Liver (tissue), 9 donors: Measurements from ENCODE around the gene HAUS5. TPM values are rescaled to one million over a fixed set of nuclear protein-coding genes. Genes with fewer than 3 reads are reported as not detected.
A peak's percentile ranks its signal among the peaks of the same experiment; 100 is the strongest.

Experiments used
- DNase-seq: peaks from one replicate; pipeline ENCODE4 v3.0.0-alpha.2; 2017; ENCODE audit warnings: low spot score
- H3K27ac ChIP-seq, 2 donors: one replicate each; pipeline ENCODE4 v1.7.0; 2013; ENCODE audit warnings: inconsistent platforms in 2 of 2, low read length in 2 of 2, control low read depth in 1 of 2, low read depth in 1 of 2, mild to moderate bottlenecking in 1 of 2
- H3K27me3 ChIP-seq, 4 donors: one replicate each; pipeline versions ENCODE4 v1.6.1 to v1.7.0; 2013; ENCODE audit warnings: low read length in 3 of 4, inconsistent platforms in 1 of 4, mild to moderate bottlenecking in 1 of 4, moderate library complexity in 1 of 4; ENCODE audit not compliant: control insufficient read depth in 4 of 4, insufficient read depth in 4 of 4
- H3K36me3 ChIP-seq, 4 donors: one replicate each; pipeline versions ENCODE4 v1.6.1 to v1.7.0; 2013; ENCODE audit warnings: low read length in 3 of 4, mild to moderate bottlenecking in 3 of 4, low read depth in 1 of 4, moderate library complexity in 1 of 4; ENCODE audit not compliant: control insufficient read depth in 4 of 4, insufficient read depth in 3 of 4
- H3K4me1 ChIP-seq, 4 donors: one replicate each; pipeline versions ENCODE4 v1.6.1 to v1.7.0; 2013; ENCODE audit warnings: low read length in 3 of 4, mild to moderate bottlenecking in 3 of 4, moderate library complexity in 1 of 4; ENCODE audit not compliant: control insufficient read depth in 4 of 4, insufficient read depth in 4 of 4
- H3K4me3 ChIP-seq, 3 donors: one replicate each; pipeline versions ENCODE4 v1.6.1 to v1.7.0; 2013; ENCODE audit warnings: low read length in 3 of 3, control low read depth in 1 of 3, low read depth in 1 of 3, mild to moderate bottlenecking in 1 of 3
- H3K9ac ChIP-seq, 2 donors: one replicate each; pipeline ENCODE4 v1.7.0; 2013; ENCODE audit warnings: low read length in 2 of 2, mild to moderate bottlenecking in 2 of 2, moderate library complexity in 2 of 2, control low read depth in 1 of 2, low read depth in 1 of 2
- H3K9me3 ChIP-seq, 4 donors: one replicate each; pipeline versions ENCODE4 v1.6.1 to v1.7.0; 2013; ENCODE audit warnings: low read length in 3 of 4; ENCODE audit not compliant: control insufficient read depth in 4 of 4
- EGR1 ChIP-seq, 2 donors: IDR thresholded peaks; 2 replicates each; pipeline ENCODE4 v1.6.1; 2016 to 2018; ENCODE audit warnings: antibody characterized with exemption in 2 of 2, low read depth in 2 of 2
- FOXA1 ChIP-seq: IDR thresholded peaks from 2 replicates; pipeline ENCODE4 v1.6.1; 2016; ENCODE audit warnings: antibody characterized with exemption
- GABPA ChIP-seq, 2 donors: IDR thresholded peaks in 1 of 2; conservative IDR thresholded peaks in 1 of 2; 2 replicates each; pipeline ENCODE4 v1.6.1; 2016; ENCODE audit warnings: antibody characterized with exemption in 2 of 2, mild to moderate bottlenecking in 1 of 2, moderate library complexity in 1 of 2
- HNF4A ChIP-seq, 2 donors: conservative IDR thresholded peaks; 2 replicates each; pipeline ENCODE4 v1.6.1; 2016; ENCODE audit warnings: antibody characterized with exemption in 2 of 2, mild to moderate bottlenecking in 2 of 2
- HNF4G ChIP-seq: IDR thresholded peaks from 2 replicates; pipeline ENCODE4 v1.6.1; 2016; ENCODE audit warnings: antibody characterized with exemption
- JUND ChIP-seq, 2 donors: IDR thresholded peaks; 2 replicates each; pipeline ENCODE4 v1.6.1; 2016; ENCODE audit warnings: antibody characterized with exemption in 2 of 2
- RAD21 ChIP-seq, 2 donors: IDR thresholded peaks; 2 replicates each; pipeline ENCODE4 v1.6.1; 2016; ENCODE audit warnings: antibody characterized with exemption in 2 of 2, mild to moderate bottlenecking in 2 of 2
- RXRA ChIP-seq, 2 donors: IDR thresholded peaks; 2 replicates each; pipeline ENCODE4 v1.6.1; 2017 to 2018; ENCODE audit warnings: antibody characterized with exemption in 2 of 2, mild to moderate bottlenecking in 1 of 2
- SP1 ChIP-seq: IDR thresholded peaks from 2 replicates; pipeline ENCODE4 v1.6.1; 2018; ENCODE audit warnings: antibody characterized with exemption, mild to moderate bottlenecking
- TAF1 ChIP-seq: conservative IDR thresholded peaks from 2 replicates; pipeline ENCODE4 v1.6.1; 2016; ENCODE audit warnings: antibody characterized with exemption, mild to moderate bottlenecking
- YY1 ChIP-seq: IDR thresholded peaks from 2 replicates; pipeline ENCODE4 v1.6.1; 2016; ENCODE audit warnings: antibody characterized with exemption, mild to moderate bottlenecking
- WGBS: extraction: QIAGEN DNeasy Blood & Tissue Kit; methylation state at CpG from one replicate; pipeline ENCODE4 v1.1.7; 2013; 5-methylcytosine and 5-hydroxymethylcytosine counted together
- polyA plus RNA-seq, 2 donors: library from polyadenylated mRNA; stranded (reverse) in 1 of 2; unstranded in 1 of 2; fragments of 200-250 nt in 1 of 2; fragments of >200 nt in 1 of 2; fragmentation: Nextera tagmentation in 1 of 2; extraction: Ambion mirVana in 1 of 2; gene quantifications; one replicate each; pipeline versions ENCODE4 v1.2.1 to v1.2.3, GENCODE V29; 2013 to 2015
- total RNA-seq, 2 donors: library from RNA; depleted of rRNA; stranded (reverse); fragments of >200 nt; gene quantifications; one replicate each; pipeline ENCODE4 v1.2.3, GENCODE V29; 2014
- TF ChIP-seq, protein P1 (sequence below): fragments of 150-350 bp; IDR thresholded peaks from 2 replicates; pipeline ENCODE4 v1.5.1; 2017; ENCODE audit warnings: improper control_type of control experiment, low read depth, low read length; ENCODE audit not compliant: missing input control
- TF ChIP-seq, protein P2 (sequence below): IDR thresholded peaks from 2 replicates; pipeline ENCODE4 v1.6.1; 2016; ENCODE audit warnings: antibody characterized with exemption
- TF ChIP-seq, protein P3 (sequence below): IDR thresholded peaks from 2 replicates; pipeline ENCODE4 v1.6.1; 2016; ENCODE audit warnings: antibody characterized with exemption
- TF ChIP-seq, protein P4 (sequence below): IDR thresholded peaks from 2 replicates; pipeline ENCODE4 v1.6.1; 2016; ENCODE audit warnings: antibody characterized with exemption, mild to moderate bottlenecking
- TF ChIP-seq, protein P5 (sequence below): IDR thresholded peaks from 2 replicates; pipeline ENCODE4 v1.6.1; 2016; ENCODE audit warnings: antibody characterized with exemption
- donor health status: healthy.
- donor health status: healthy.
- donor health status: healthy.
- donor health status: healthy.
- donor health status: healthy.

Gene HAUS5
- total and polyA plus RNA-seq, 4 donors: 1.9 to 7.3 (median 2.3) TPM

DNA sequence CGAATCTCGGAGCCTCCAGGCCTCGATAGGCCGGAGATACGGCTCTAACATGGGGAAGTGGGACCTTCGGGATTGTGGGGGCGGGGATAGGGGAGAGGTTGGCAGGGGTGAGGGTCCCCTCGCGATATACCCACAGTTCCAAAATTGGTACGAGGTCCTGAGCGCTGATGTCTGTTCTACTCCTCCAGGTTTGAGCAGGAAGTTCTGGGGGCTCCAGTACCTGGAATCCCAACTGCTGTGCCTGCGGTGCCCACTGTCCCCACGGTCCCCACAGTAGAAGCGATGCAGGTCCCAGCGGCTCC, 16.7 kb downstream of the HAUS5 start:
- Histone ChIP-seq H3K9me3 (no peaks in the 10 kb centered on the region), H3K4me3 (peak overlapping the region; percentile 80 to 90 (median 85)), H3K36me3 (peaks cover 9 to 38% (median 26%) of the 10 kb centered on the region in 4 donors), H3K4me1 (peaks cover 0 to 17% (median 9%) of the 10 kb centered on the region in 4 donors), H3K9ac (peak overlapping the region; percentile 66 to 90), H3K27ac (peak overlapping the region; percentile 76 to 79), H3K27me3 (no peaks in the 10 kb centered on the region)
- TF ChIP-seq, protein P1, sequence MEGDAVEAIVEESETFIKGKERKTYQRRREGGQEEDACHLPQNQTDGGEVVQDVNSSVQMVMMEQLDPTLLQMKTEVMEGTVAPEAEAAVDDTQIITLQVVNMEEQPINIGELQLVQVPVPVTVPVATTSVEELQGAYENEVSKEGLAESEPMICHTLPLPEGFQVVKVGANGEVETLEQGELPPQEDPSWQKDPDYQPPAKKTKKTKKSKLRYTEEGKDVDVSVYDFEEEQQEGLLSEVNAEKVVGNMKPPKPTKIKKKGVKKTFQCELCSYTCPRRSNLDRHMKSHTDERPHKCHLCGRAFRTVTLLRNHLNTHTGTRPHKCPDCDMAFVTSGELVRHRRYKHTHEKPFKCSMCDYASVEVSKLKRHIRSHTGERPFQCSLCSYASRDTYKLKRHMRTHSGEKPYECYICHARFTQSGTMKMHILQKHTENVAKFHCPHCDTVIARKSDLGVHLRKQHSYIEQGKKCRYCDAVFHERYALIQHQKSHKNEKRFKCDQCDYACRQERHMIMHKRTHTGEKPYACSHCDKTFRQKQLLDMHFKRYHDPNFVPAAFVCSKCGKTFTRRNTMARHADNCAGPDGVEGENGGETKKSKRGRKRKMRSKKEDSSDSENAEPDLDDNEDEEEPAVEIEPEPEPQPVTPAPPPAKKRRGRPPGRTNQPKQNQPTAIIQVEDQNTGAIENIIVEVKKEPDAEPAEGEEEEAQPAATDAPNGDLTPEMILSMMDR: no peak
- no peak for TF ChIP-seq EGR1 (IDR thresholded peaks at IDR 0.05; ENCODE audit: low read depth in 2 of 2)
- TF ChIP-seq HNF4A (conservative IDR thresholded peaks at IDR 0.05): no peak
- TF ChIP-seq SP1: no peak
- DNase-seq: no peak
- 4% methylated on average over 15 of the region's 15 CpGs for WGBS

DNA sequence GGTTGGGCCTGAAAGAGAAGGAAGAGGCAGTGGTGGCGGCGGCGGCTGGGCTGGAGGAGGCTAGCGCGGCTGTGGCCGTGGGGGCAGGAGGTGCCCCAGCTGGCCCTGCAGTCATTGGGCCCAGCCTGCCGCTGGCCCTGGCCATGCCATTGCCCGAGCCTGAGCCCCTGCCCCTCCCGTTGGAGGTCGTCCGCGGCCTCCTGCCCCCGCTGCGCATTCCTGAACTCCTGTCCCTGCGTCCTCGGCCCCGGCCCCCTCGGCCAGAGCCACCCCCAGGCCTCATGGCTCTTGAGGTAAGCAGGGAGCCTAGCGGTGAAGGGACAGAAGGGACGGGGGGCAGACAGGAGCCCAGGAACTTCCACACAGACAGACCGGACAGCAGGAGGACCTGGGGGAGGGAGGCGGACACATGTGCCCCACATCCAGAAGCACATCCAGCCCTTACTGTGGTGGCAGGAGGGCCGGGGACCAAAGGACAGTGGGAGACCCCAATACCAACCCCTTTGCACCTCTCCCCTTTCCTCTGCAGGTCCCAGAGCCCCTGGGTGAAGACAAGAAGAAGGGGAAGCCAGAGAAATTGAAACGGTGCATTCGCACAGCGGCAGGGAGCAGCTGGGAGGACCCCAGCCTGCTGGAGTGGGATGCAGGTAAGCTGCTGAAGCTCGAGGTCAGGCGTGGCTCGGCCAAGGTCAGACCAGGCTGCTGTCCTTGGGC, 21.3 kb downstream of the HAUS5 start:
- Histone ChIP-seq H3K4me1 (peaks cover 0 to 12% (median 6%) of the 10 kb centered on the region in 4 donors), H3K27me3 (no peaks in the 10 kb centered on the region), H3K36me3 (peaks cover 16 to 60% (median 40%) of the 10 kb centered on the region in 4 donors), H3K9me3 (no peaks in the 10 kb centered on the region), H3K27ac (no peak overlapping the region), H3K4me3 (no peak overlapping the region), H3K9ac (no peak overlapping the region)
- no peak for DNase-seq
- 95% methylated on average over 29 of the region's 29 CpGs for WGBS
- TF ChIP-seq, protein P2, sequence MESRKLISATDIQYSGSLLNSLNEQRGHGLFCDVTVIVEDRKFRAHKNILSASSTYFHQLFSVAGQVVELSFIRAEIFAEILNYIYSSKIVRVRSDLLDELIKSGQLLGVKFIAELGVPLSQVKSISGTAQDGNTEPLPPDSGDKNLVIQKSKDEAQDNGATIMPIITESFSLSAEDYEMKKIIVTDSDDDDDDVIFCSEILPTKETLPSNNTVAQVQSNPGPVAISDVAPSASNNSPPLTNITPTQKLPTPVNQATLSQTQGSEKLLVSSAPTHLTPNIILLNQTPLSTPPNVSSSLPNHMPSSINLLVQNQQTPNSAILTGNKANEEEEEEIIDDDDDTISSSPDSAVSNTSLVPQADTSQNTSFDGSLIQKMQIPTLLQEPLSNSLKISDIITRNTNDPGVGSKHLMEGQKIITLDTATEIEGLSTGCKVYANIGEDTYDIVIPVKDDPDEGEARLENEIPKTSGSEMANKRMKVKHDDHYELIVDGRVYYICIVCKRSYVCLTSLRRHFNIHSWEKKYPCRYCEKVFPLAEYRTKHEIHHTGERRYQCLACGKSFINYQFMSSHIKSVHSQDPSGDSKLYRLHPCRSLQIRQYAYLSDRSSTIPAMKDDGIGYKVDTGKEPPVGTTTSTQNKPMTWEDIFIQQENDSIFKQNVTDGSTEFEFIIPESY: no peak
- TF ChIP-seq, protein P3, sequence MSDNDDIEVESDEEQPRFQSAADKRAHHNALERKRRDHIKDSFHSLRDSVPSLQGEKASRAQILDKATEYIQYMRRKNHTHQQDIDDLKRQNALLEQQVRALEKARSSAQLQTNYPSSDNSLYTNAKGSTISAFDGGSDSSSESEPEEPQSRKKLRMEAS: no peak
- TF ChIP-seq SP1 (no peak), HNF4A (conservative IDR thresholded peaks at IDR 0.05) (no peak), RXRA (IDR thresholded peaks at IDR 0.05) (no peak), JUND (IDR thresholded peaks at IDR 0.05) (no peak), TAF1 (no peak), HNF4G (no peak), RAD21 (IDR thresholded peaks at IDR 0.05) (no peak), EGR1 (IDR thresholded peaks at IDR 0.05; ENCODE audit: low read depth in 2 of 2) (no peak), FOXA1 (no peak), GABPA (IDR thresholded peaks at IDR 0.05 in 1 of 2, conservative IDR thresholded peaks at IDR 0.05 in 1 of 2) (no peak), YY1 (no peak)
- TF ChIP-seq, protein P4, sequence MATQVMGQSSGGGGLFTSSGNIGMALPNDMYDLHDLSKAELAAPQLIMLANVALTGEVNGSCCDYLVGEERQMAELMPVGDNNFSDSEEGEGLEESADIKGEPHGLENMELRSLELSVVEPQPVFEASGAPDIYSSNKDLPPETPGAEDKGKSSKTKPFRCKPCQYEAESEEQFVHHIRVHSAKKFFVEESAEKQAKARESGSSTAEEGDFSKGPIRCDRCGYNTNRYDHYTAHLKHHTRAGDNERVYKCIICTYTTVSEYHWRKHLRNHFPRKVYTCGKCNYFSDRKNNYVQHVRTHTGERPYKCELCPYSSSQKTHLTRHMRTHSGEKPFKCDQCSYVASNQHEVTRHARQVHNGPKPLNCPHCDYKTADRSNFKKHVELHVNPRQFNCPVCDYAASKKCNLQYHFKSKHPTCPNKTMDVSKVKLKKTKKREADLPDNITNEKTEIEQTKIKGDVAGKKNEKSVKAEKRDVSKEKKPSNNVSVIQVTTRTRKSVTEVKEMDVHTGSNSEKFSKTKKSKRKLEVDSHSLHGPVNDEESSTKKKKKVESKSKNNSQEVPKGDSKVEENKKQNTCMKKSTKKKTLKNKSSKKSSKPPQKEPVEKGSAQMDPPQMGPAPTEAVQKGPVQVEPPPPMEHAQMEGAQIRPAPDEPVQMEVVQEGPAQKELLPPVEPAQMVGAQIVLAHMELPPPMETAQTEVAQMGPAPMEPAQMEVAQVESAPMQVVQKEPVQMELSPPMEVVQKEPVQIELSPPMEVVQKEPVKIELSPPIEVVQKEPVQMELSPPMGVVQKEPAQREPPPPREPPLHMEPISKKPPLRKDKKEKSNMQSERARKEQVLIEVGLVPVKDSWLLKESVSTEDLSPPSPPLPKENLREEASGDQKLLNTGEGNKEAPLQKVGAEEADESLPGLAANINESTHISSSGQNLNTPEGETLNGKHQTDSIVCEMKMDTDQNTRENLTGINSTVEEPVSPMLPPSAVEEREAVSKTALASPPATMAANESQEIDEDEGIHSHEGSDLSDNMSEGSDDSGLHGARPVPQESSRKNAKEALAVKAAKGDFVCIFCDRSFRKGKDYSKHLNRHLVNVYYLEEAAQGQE: no peak
- TF ChIP-seq, protein P5, sequence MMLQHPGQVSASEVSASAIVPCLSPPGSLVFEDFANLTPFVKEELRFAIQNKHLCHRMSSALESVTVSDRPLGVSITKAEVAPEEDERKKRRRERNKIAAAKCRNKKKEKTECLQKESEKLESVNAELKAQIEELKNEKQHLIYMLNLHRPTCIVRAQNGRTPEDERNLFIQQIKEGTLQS: no peak
